Fibroblast of mammary gland (primary cell): ENCODE data around the gene IRF7.
A peak's percentile ranks its signal among the peaks of the same experiment; 100 is the strongest.

Experiments
- DNase-seq: peaks from one replicate; pipeline ENCODE4 v3.0.0-alpha.2; 2010; ENCODE audit warnings: low read depth
- H3K4me3 ChIP-seq: 2 replicates; pipeline ENCODE4 v1.5.1; 2011; ENCODE audit warnings: low read depth, mild to moderate bottlenecking, low read length, moderate library complexity; ENCODE audit not compliant: control insufficient read depth
- CTCF ChIP-seq: conservative IDR thresholded peaks from 2 replicates; pipeline ENCODE4 v1.5.1; 2011; ENCODE audit warnings: low read depth, low read length, inconsistent platforms; ENCODE audit not compliant: control insufficient read depth, insufficient read depth

Gene IRF7

GRCh38 chr11:579830-580601 is 35.7 kb downstream of the IRF7 start:
- H3K4me3 ChIP-seq, result no peak overlapping the region

GRCh38 chr11:578276-579035 is 37.3 kb downstream of the IRF7 start:
- DNase-seq, result no peak
- H3K4me3 ChIP-seq, result peak overlapping the region; percentile 92
- no peak for TF ChIP-seq CTCF

More at GRCh38 chr11:579830-580601, 35.7 kb downstream of the IRF7 start:
- DNase-seq, result peak; percentile 46
- TF ChIP-seq CTCF, result no peak

GRCh38 chr11:577611-577894 is 38.2 kb downstream of the IRF7 start:
- TF ChIP-seq CTCF, result no peak
- DNase-seq, result no peak
- peak overlapping the region; percentile 92 for H3K4me3 ChIP-seq

- no peak for DNase-seq
- TF ChIP-seq CTCF, result no peak
- H3K4me3 ChIP-seq, result peak overlapping the region; percentile 92
Observed at GRCh38 chr11:576811-577610, 38.7 kb downstream of the IRF7 start.

- peak within 1 kb of the TSS; percentile 92 for H3K4me3 ChIP-seq
- no peak for TF ChIP-seq CTCF
Observed at GRCh38 chr11:575996-576768, 39.6 kb downstream of the IRF7 start, which contains the start of gene PHRF1. TSS of gene PHRF1 (plus strand) at chr11:576470. CDS start at chr11:581513, 5,043 bp downstream.

More at GRCh38 chr11:575996-576768, 39.6 kb downstream of the IRF7 start, which contains the start of gene PHRF1:
- peak; percentile 90 for DNase-seq
